GM12872 (cell line): Measurements from ENCODE around the gene TANC1.

ENCODE experiments used
- CTCF ChIP-seq: IDR thresholded peaks from 3 replicates; pipeline ENCODE4 v1.5.1; 2011; ENCODE audit warnings: low read depth, mild to moderate bottlenecking, low read length, moderate library complexity; ENCODE audit not compliant: insufficient read depth

The TANC1 gene

GRCh38 chr2:158962074-158962473 lies 6.4 kb upstream of the TANC1 start:
- TF ChIP-seq CTCF = no peak

- TF ChIP-seq CTCF = no peak
These were observed 5.4 kb upstream of the TANC1 start for GRCh38 chr2:158963071-158963470.

- TF ChIP-seq CTCF = no peak
These were observed 3.3 kb upstream of the TANC1 start for GRCh38 chr2:158965107-158965506.

- no peak for TF ChIP-seq CTCF
These were observed 2.8 kb upstream of the TANC1 start for GRCh38 chr2:158965641-158966040.

GRCh38 chr2:158966312-158966711 lies 2.1 kb upstream of the TANC1 start:
- no peak for TF ChIP-seq CTCF

GRCh38 chr2:158967114-158967730 lies 1.2 kb upstream of the TANC1 start:
- TF ChIP-seq CTCF = no peak

- TF ChIP-seq CTCF = no peak
These were observed 577 bp upstream of the TANC1 start for GRCh38 chr2:158967731-158968395.
